Measurements from ENCODE around the gene NPB.

NPB gene

GRCh38 chr17:81947189-81947588, 45.2 kb downstream of the NPB start, which contains the start of gene MYADML2:
Gene MYADML2, minus strand, starts transcription at chr17:81947233. Its CDS starts 5,492 bp downstream, at chr17:81941741.
- DNase-seq: no peak

- DNase-seq: no peak
Observed at GRCh38 chr17:81948635-81949378, 46.8 kb downstream of the NPB start.

- DNase-seq: no peak
Observed at GRCh38 chr17:81950501-81950900, 48.5 kb downstream of the NPB start.

- DNase-seq: no peak
Observed at GRCh38 chr17:81951785-81952684, 50.0 kb downstream of the NPB start.

Data from HCEC 1CT (cell line).